Mesendoderm (in vitro differentiated cells): ENCODE results near the gene NAA80.
"Not testable (repeated sequence)": the region's sequence is repeated elsewhere in the genome, so short reads cannot be mapped to it uniquely, and the experiment has no call there.

ENCODE experiments used
- DNase-seq: peaks from one replicate; pipeline ENCODE4 v3.0.0; 2013
- H2AK5ac ChIP-seq: 2 replicates; pipeline ENCODE4 v1.6.1; 2013; ENCODE audit warnings: low read length, inconsistent platforms
- H2BK120ac ChIP-seq: 2 replicates; pipeline ENCODE4 v1.6.1; 2013; ENCODE audit warnings: low read depth, mild to moderate bottlenecking, low read length, moderate library complexity, mixed read lengths
- H2BK15ac ChIP-seq: replicated peaks from 2 replicates; pipeline ENCODE4 v1.6.1; 2013; ENCODE audit warnings: low read depth, mild to moderate bottlenecking, moderate library complexity
- H2BK5ac ChIP-seq: 2 replicates; pipeline ENCODE4 v1.6.1; 2013; ENCODE audit warnings: low read length, inconsistent platforms
- H3K18ac ChIP-seq: 2 replicates; pipeline ENCODE4 v1.6.1; 2013; ENCODE audit warnings: mild to moderate bottlenecking, low read length, mixed read lengths
- H3K23ac ChIP-seq: one replicate; pipeline ENCODE4 v1.6.1; 2013; ENCODE audit warnings: low read length
- H3K27ac ChIP-seq: 2 replicates; pipeline ENCODE4 v1.5.1; 2013; ENCODE audit warnings: low read depth, mild to moderate bottlenecking, inconsistent platforms, low read length, moderate library complexity
- H3K27me3 ChIP-seq: 2 replicates; pipeline ENCODE4 v1.6.1; 2013; ENCODE audit warnings: low read length, control low read depth, mild to moderate bottlenecking, inconsistent platforms; ENCODE audit not compliant: insufficient read depth, poor library complexity
- H3K36me3 ChIP-seq: 2 replicates; pipeline ENCODE4 v1.6.1; 2013; ENCODE audit warnings: low read length, inconsistent platforms; ENCODE audit not compliant: control insufficient read depth, insufficient read depth
- H3K4ac ChIP-seq: one replicate; pipeline ENCODE4 v1.6.1; 2013; ENCODE audit warnings: low read depth, mild to moderate bottlenecking, low read length, moderate library complexity
- H3K4me1 ChIP-seq: 2 replicates; pipeline ENCODE4 v1.6.1; 2013; ENCODE audit warnings: low read depth, low read length, inconsistent platforms; ENCODE audit not compliant: control insufficient read depth
- H3K4me2 ChIP-seq: 2 replicates; pipeline ENCODE4 v1.6.1; 2013; ENCODE audit warnings: low read length
- H3K4me3 ChIP-seq: 2 replicates; pipeline ENCODE4 v1.5.1; 2013; ENCODE audit warnings: mild to moderate bottlenecking, low read length
- H3K56ac ChIP-seq: one replicate; pipeline ENCODE4 v1.6.1; 2013; ENCODE audit warnings: low read length
- H3K79me1 ChIP-seq: 2 replicates; pipeline ENCODE4 v1.6.1; 2013; ENCODE audit warnings: low read length, inconsistent platforms
- H3K79me2 ChIP-seq: 2 replicates; pipeline ENCODE4 v1.6.1; 2013; ENCODE audit warnings: mild to moderate bottlenecking, low read length; ENCODE audit not compliant: control insufficient read depth, insufficient read depth
- H3K9ac ChIP-seq: 2 replicates; pipeline ENCODE4 v1.6.1; 2013; ENCODE audit warnings: low read length, inconsistent platforms
- H4K5ac ChIP-seq: one replicate; pipeline ENCODE4 v1.6.1; 2013; ENCODE audit warnings: low read length
- H4K8ac ChIP-seq: one replicate; pipeline ENCODE4 v1.6.1; 2013; ENCODE audit warnings: low read depth, mild to moderate bottlenecking, control low read depth, low read length, moderate library complexity
- whole genome bisulfite sequencing: extraction: QIAGEN DNeasy Blood & Tissue Kit; methylation state at CpG from one replicate; pipeline ENCODE4 v1.1.7; 2013; ENCODE audit warnings: low lambda C conversion rate, missing lambda C conversion rate; ENCODE audit not compliant: insufficient coverage; ENCODE audit errors: extremely low coverage; 5-methylcytosine and 5-hydroxymethylcytosine counted together

Gene NAA80

DNA sequence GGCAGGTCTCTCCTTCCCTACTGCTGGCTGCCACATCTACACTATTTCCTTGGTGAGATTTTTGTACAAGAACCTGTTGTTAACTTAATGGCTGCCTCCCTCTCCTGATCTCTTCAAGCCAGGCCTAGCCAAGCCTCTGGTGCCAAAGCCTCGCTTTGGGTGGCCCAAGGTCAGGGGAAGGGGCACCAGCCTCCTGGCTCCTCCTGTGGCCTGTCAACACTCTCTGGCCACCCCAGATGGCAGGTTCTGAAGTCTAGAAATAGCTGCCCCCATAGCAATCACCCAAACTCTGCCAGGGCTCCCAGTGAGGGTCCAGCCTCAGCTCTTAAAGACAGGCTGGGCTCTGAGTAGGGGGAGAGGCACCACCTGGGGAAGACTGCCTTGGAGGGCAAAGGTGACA, 11.9 kb downstream of the NAA80 start:
- WGBS, result no CpG with 5 or more reads among the region's 1 CpG
- H4K8ac ChIP-seq, result no peak overlapping the region
- H2BK120ac ChIP-seq, result no peak overlapping the region
- no peak overlapping the region for H3K27ac ChIP-seq
- no peak overlapping the region for H2BK15ac ChIP-seq
- H3K4me2 ChIP-seq, result no peak overlapping the region
- no peak overlapping the region for H3K4ac ChIP-seq
- H3K23ac ChIP-seq, result no peak overlapping the region
- no peak for DNase-seq
- no peak overlapping the region for H3K9ac ChIP-seq
- peaks cover 15% of the 10 kb centered on the region for H3K36me3 ChIP-seq
- no peaks in the 10 kb centered on the region for H3K27me3 ChIP-seq
- peaks cover 15% of the 10 kb centered on the region for H3K79me1 ChIP-seq
- no peak overlapping the region for H2BK5ac ChIP-seq
- no peak overlapping the region for H3K56ac ChIP-seq
- no peak overlapping the region for H3K18ac ChIP-seq
- H4K5ac ChIP-seq, result no peak overlapping the region
- H3K4me1 ChIP-seq, result no peaks in the 10 kb centered on the region
- H3K79me2 ChIP-seq, result peaks cover 14% of the 10 kb centered on the region
- H3K4me3 ChIP-seq, result no peak overlapping the region
- H2AK5ac ChIP-seq, result no peak overlapping the region

DNA sequence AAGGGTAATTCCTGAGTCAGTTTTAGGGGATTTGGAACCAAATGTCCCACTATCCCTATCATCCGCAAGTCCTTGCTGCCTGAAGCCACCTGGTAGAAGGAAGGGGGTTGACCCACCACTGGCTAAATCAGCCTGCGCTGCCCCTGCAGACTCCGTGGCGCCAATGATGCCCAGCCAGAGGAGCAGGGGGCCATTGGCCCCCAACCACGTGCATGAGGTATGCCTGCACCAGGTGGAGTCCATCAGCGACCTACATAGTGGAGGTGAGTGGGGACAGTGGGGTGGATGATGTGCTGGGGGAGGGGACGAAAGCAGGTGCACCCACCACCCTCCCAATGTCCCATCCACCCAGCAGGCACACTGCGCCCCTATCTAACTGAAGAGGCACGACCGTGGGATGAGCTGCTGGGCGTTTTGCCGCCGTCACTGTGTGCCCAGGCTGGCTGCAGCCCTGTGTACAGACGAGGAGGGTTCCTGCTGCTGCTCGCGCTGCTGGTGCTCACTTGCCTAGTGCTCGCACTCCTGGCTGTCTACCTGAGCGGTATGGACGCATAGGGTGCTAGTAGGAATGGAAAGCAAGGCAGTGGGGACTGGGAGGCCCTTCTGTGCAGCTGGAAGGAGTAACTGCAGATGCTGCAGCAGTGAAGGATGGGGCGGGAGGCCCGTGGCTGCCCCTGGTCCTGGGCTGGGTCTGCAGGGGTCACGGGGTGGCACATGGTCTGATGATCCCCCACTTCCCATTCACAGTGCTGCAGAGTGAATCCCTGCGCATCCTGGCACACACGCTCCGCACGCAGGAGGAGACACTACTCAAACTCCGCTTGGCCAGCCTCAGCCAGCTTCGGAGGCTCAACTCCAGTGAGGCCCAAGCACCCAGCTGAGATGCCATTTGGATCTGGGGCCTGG, 12.6 kb downstream of the NAA80 start:
- no peak overlapping the region for H3K56ac ChIP-seq
- WGBS, result no CpG with 5 or more reads among the region's 28 CpGs

DNA sequence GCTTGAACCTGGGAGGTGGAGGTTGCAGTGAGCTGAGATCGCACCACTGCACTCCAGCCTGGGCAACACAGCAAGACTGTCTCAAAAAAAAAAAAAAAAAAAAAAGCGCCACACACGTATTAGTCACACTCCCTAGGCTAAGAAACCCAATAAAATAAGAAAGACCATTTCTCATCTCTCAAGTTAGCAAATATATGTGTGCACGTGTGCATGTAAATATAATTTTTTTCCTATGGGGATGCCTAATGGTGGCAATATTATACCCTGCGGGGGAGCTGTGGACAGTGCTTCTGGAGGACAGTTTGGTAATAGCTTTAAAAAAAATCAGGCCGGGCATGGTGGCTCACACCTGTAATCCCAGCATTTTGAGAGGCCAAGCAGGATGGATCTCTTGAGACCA, 15.1 kb downstream of the NAA80 start:
- not testable (repeated sequence) for H3K27ac ChIP-seq, H3K56ac ChIP-seq, H3K9ac ChIP-seq, H3K18ac ChIP-seq, H2BK15ac ChIP-seq, DNase-seq, H3K23ac ChIP-seq, H4K5ac ChIP-seq, H2BK5ac ChIP-seq, H3K4me2 ChIP-seq, H3K36me3 ChIP-seq, H2AK5ac ChIP-seq, H2BK120ac ChIP-seq, H3K4me1 ChIP-seq, H4K8ac ChIP-seq, H3K79me1 ChIP-seq, H3K27me3 ChIP-seq, H3K4me3 ChIP-seq, H3K4ac ChIP-seq, H3K79me2 ChIP-seq
- no CpG with 5 or more reads among the region's 6 CpGs for WGBS

More for the DNA sequence above, 12.6 kb downstream of the NAA80 start:
- Histone ChIP-seq H4K8ac (no peak overlapping the region), H3K4me2 (no peak overlapping the region), H3K9ac (no peak overlapping the region), H3K27ac (no peak overlapping the region), H2AK5ac (no peak overlapping the region), H3K4ac (no peak overlapping the region), H3K36me3 (peaks cover 15% of the 10 kb centered on the region), H3K4me1 (no peaks in the 10 kb centered on the region), H3K18ac (no peak overlapping the region), H3K79me2 (peaks cover 11% of the 10 kb centered on the region), H3K4me3 (no peak overlapping the region), H2BK15ac (no peak overlapping the region), H4K5ac (no peak overlapping the region), H3K79me1 (peaks cover 13% of the 10 kb centered on the region), H3K23ac (no peak overlapping the region), H2BK120ac (no peak overlapping the region), H3K27me3 (no peaks in the 10 kb centered on the region), H2BK5ac (no peak overlapping the region)
- DNase-seq, result no peak

DNA sequence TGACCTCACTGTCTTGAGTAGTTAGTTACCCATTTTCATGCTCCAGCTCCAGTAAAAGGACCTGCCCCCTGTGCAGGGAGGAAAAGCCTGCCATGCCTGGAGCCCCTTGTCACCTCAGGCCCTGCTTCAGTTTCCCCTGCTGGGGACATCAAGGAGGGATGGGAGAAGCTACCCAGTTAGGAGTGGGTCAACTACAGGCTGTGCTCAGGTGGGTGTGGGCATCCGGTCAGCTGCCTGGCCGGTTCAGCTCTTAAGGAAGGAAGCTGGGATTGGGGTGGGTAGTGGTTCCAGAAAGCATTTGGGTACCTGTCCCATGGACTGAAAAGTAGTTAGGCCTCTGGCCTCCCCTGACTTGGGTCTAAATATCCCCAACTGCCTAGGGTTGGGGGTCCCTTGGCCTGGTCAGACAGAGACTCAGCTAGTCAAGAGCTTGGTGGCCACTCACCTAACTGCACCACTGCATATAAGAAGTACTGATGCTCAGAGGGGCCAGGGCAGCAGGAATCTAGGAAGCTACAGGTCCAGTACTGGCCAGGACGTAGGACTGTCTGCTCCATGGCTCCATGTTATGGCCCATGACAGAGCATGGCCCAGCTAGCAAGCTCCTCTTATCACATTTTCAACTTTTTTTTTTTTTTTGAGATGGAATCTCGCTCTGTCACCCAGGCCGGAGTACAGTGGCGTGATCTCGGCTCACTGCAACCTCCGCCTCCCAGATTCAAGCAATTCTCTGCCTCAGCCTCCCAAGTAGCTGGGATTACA, 19.8 kb downstream of the NAA80 start:
- Histone ChIP-seq H3K56ac (no peak overlapping the region), H3K4me2 (no peak overlapping the region), H3K36me3 (no peaks in the 10 kb centered on the region), H3K23ac (no peak overlapping the region), H3K18ac (no peak overlapping the region), H4K5ac (no peak overlapping the region), H3K4me3 (no peak overlapping the region), H3K27me3 (peaks cover 11% of the 10 kb centered on the region), H4K8ac (no peak overlapping the region), H3K79me1 (no peaks in the 10 kb centered on the region), H2BK15ac (no peak overlapping the region), H2BK5ac (no peak overlapping the region), H3K4ac (no peak overlapping the region), H3K27ac (no peak overlapping the region), H3K79me2 (no peaks in the 10 kb centered on the region), H2AK5ac (no peak overlapping the region), H3K9ac (no peak overlapping the region), H3K4me1 (no peaks in the 10 kb centered on the region), H2BK120ac (no peak overlapping the region)
- no peak for DNase-seq
- no CpG with 5 or more reads among the region's 8 CpGs for WGBS

DNA sequence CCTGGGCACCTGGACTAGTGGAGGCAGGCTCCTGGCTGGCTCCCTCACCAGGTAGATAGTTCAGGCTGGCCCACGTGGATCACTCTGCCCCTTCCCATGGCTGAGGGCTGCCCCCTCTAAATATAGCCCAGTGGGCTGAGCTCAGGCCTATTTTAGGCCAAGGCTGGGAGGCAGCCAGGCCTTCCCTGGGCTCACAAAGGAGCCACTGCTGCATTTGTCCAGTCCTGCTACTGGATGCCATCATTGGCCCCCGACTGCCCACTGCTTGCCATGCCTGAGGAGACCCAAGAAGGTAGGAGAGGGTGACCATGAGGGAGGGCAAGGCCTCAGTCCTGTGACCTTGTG, 20.4 kb downstream of the NAA80 start, which contains the start of gene LSMEM2:
Gene LSMEM2 (plus strand): TSS at position 208 of the 345 bp plus-strand sequence. CDS start 27 bp downstream, at position 235.
- DNase-seq, result no peak
- no peak within 1 kb of the TSS for H2AK5ac ChIP-seq

More for the DNA sequence above, 20.4 kb downstream of the NAA80 start, which contains the start of gene LSMEM2:
- H3K4me1 ChIP-seq, result no peaks in the 10 kb centered on the region
- H3K4me2 ChIP-seq, result no peak within 1 kb of the TSS
- no peak within 1 kb of the TSS for H4K5ac ChIP-seq
- no peak within 1 kb of the TSS for H3K9ac ChIP-seq
- no peak within 1 kb of the TSS for H2BK5ac ChIP-seq
- H3K27me3 ChIP-seq, result peaks cover 11% of the 10 kb centered on the region
- no peak within 1 kb of the TSS for H3K27ac ChIP-seq
- WGBS, result no CpG with 5 or more reads among the region's 2 CpGs
- no peak within 1 kb of the TSS for H3K18ac ChIP-seq
- no peaks in the 10 kb centered on the region for H3K79me2 ChIP-seq
- no peaks in the 10 kb centered on the region for H3K36me3 ChIP-seq
- H3K23ac ChIP-seq, result no peak within 1 kb of the TSS
- H2BK120ac ChIP-seq, result no peak within 1 kb of the TSS
- no peak within 1 kb of the TSS for H3K4ac ChIP-seq
- H4K8ac ChIP-seq, result no peak within 1 kb of the TSS
- H2BK15ac ChIP-seq, result no peak within 1 kb of the TSS
- no peak within 1 kb of the TSS for H3K4me3 ChIP-seq
- H3K56ac ChIP-seq, result no peak within 1 kb of the TSS
- no peaks in the 10 kb centered on the region for H3K79me1 ChIP-seq
